Liver (tissue), 9 donors: ENCODE measurements around the gene SPARC. TPM values are rescaled to one million over a fixed set of nuclear protein-coding genes. Genes with fewer than 3 reads are reported as not detected.

Experiments
- DNase-seq: peaks from one replicate; pipeline ENCODE4 v3.0.0-alpha.2; 2017; ENCODE audit warnings: low spot score
- H3K27ac ChIP-seq, 2 donors: one replicate each; pipeline ENCODE4 v1.7.0; 2013; ENCODE audit warnings: inconsistent platforms in 2 of 2, low read length in 2 of 2, control low read depth in 1 of 2, low read depth in 1 of 2, mild to moderate bottlenecking in 1 of 2
- H3K27me3 ChIP-seq, 4 donors: one replicate each; pipeline versions ENCODE4 v1.6.1 to v1.7.0; 2013; ENCODE audit warnings: low read length in 3 of 4, inconsistent platforms in 1 of 4, mild to moderate bottlenecking in 1 of 4, moderate library complexity in 1 of 4; ENCODE audit not compliant: control insufficient read depth in 4 of 4, insufficient read depth in 4 of 4
- H3K36me3 ChIP-seq, 4 donors: one replicate each; pipeline versions ENCODE4 v1.6.1 to v1.7.0; 2013; ENCODE audit warnings: low read length in 3 of 4, mild to moderate bottlenecking in 3 of 4, low read depth in 1 of 4, moderate library complexity in 1 of 4; ENCODE audit not compliant: control insufficient read depth in 4 of 4, insufficient read depth in 3 of 4
- H3K4me1 ChIP-seq, 4 donors: one replicate each; pipeline versions ENCODE4 v1.6.1 to v1.7.0; 2013; ENCODE audit warnings: low read length in 3 of 4, mild to moderate bottlenecking in 3 of 4, moderate library complexity in 1 of 4; ENCODE audit not compliant: control insufficient read depth in 4 of 4, insufficient read depth in 4 of 4
- H3K4me3 ChIP-seq, 3 donors: one replicate each; pipeline versions ENCODE4 v1.6.1 to v1.7.0; 2013; ENCODE audit warnings: low read length in 3 of 3, control low read depth in 1 of 3, low read depth in 1 of 3, mild to moderate bottlenecking in 1 of 3
- H3K9ac ChIP-seq, 2 donors: one replicate each; pipeline ENCODE4 v1.7.0; 2013; ENCODE audit warnings: low read length in 2 of 2, mild to moderate bottlenecking in 2 of 2, moderate library complexity in 2 of 2, control low read depth in 1 of 2, low read depth in 1 of 2
- H3K9me3 ChIP-seq, 4 donors: one replicate each; pipeline versions ENCODE4 v1.6.1 to v1.7.0; 2013; ENCODE audit warnings: low read length in 3 of 4; ENCODE audit not compliant: control insufficient read depth in 4 of 4
- EGR1 ChIP-seq, 2 donors: IDR thresholded peaks; 2 replicates each; pipeline ENCODE4 v1.6.1; 2016 to 2018; ENCODE audit warnings: antibody characterized with exemption in 2 of 2, low read depth in 2 of 2
- FOXA1 ChIP-seq: IDR thresholded peaks from 2 replicates; pipeline ENCODE4 v1.6.1; 2016; ENCODE audit warnings: antibody characterized with exemption
- GABPA ChIP-seq, 2 donors: IDR thresholded peaks in 1 of 2; conservative IDR thresholded peaks in 1 of 2; 2 replicates each; pipeline ENCODE4 v1.6.1; 2016; ENCODE audit warnings: antibody characterized with exemption in 2 of 2, mild to moderate bottlenecking in 1 of 2, moderate library complexity in 1 of 2
- HNF4G ChIP-seq: IDR thresholded peaks from 2 replicates; pipeline ENCODE4 v1.6.1; 2016; ENCODE audit warnings: antibody characterized with exemption
- JUND ChIP-seq, 2 donors: IDR thresholded peaks; 2 replicates each; pipeline ENCODE4 v1.6.1; 2016; ENCODE audit warnings: antibody characterized with exemption in 2 of 2
- RXRA ChIP-seq, 2 donors: IDR thresholded peaks; 2 replicates each; pipeline ENCODE4 v1.6.1; 2017 to 2018; ENCODE audit warnings: antibody characterized with exemption in 2 of 2, mild to moderate bottlenecking in 1 of 2
- SP1 ChIP-seq: IDR thresholded peaks from 2 replicates; pipeline ENCODE4 v1.6.1; 2018; ENCODE audit warnings: antibody characterized with exemption, mild to moderate bottlenecking
- TAF1 ChIP-seq: conservative IDR thresholded peaks from 2 replicates; pipeline ENCODE4 v1.6.1; 2016; ENCODE audit warnings: antibody characterized with exemption, mild to moderate bottlenecking
- YY1 ChIP-seq: IDR thresholded peaks from 2 replicates; pipeline ENCODE4 v1.6.1; 2016; ENCODE audit warnings: antibody characterized with exemption, mild to moderate bottlenecking
- WGBS: extraction: QIAGEN DNeasy Blood & Tissue Kit; methylation state at CpG from one replicate; pipeline ENCODE4 v1.1.7; 2013; 5-methylcytosine and 5-hydroxymethylcytosine counted together
- polyA plus RNA-seq, 2 donors: library from polyadenylated mRNA; stranded (reverse) in 1 of 2; unstranded in 1 of 2; fragments of 200-250 nt in 1 of 2; fragments of >200 nt in 1 of 2; fragmentation: Nextera tagmentation in 1 of 2; extraction: Ambion mirVana in 1 of 2; gene quantifications; one replicate each; pipeline versions ENCODE4 v1.2.1 to v1.2.3, GENCODE V29; 2013 to 2015
- total RNA-seq, 2 donors: library from RNA; depleted of rRNA; stranded (reverse); fragments of >200 nt; gene quantifications; one replicate each; pipeline ENCODE4 v1.2.3, GENCODE V29; 2014
- TF ChIP-seq, protein P1 (sequence below): IDR thresholded peaks from 2 replicates; pipeline ENCODE4 v1.6.1; 2016; ENCODE audit warnings: antibody characterized with exemption, mild to moderate bottlenecking
- TF ChIP-seq, protein P2 (sequence below): IDR thresholded peaks from 2 replicates; pipeline ENCODE4 v1.6.1; 2016; ENCODE audit warnings: antibody characterized with exemption
- TF ChIP-seq, protein P3 (sequence below): fragments of 150-350 bp; IDR thresholded peaks from 2 replicates; pipeline ENCODE4 v1.5.1; 2017; ENCODE audit warnings: improper control_type of control experiment, low read depth, low read length; ENCODE audit not compliant: missing input control
- donor health status: healthy.
- donor health status: healthy.
- donor health status: healthy.
- donor health status: healthy.
- donor health status: healthy.

Gene SPARC
- total and polyA plus RNA-seq, 4 donors: 96.6 to 269 (median 110) TPM

DNA sequence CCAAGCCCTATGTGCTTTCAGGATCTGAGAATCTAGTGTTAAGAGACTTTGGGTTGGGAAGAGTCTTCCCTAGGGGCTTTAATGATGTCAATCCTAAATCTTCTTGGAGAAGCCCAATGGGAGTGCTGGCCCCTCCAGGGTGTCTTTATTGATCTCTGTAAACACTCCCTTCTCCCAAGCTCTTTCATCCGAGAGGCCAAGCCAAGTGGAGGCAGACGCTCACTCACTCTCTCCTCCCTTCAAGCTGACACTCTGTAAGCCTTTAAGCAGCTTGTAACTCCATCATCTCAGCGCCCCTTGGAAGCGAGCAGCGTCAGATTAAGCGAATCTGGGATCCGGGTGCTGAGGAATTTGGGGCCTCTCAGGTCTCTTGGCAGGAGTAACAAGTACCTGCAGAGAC lies 37.7 kb downstream of the SPARC start:
- Histone ChIP-seq H3K9ac (no peak overlapping the region), H3K27ac (no peak overlapping the region), H3K4me3 (no peak overlapping the region), H3K9me3 (no peaks in the 10 kb centered on the region), H3K36me3 (no peaks in the 10 kb centered on the region), H3K4me1 (no peaks in the 10 kb centered on the region), H3K27me3 (no peaks in the 10 kb centered on the region)
- no peak for TF ChIP-seq TAF1
- TF ChIP-seq RXRA (IDR thresholded peaks at IDR 0.05): no peak
- TF ChIP-seq SP1: no peak
- TF ChIP-seq, protein P1, sequence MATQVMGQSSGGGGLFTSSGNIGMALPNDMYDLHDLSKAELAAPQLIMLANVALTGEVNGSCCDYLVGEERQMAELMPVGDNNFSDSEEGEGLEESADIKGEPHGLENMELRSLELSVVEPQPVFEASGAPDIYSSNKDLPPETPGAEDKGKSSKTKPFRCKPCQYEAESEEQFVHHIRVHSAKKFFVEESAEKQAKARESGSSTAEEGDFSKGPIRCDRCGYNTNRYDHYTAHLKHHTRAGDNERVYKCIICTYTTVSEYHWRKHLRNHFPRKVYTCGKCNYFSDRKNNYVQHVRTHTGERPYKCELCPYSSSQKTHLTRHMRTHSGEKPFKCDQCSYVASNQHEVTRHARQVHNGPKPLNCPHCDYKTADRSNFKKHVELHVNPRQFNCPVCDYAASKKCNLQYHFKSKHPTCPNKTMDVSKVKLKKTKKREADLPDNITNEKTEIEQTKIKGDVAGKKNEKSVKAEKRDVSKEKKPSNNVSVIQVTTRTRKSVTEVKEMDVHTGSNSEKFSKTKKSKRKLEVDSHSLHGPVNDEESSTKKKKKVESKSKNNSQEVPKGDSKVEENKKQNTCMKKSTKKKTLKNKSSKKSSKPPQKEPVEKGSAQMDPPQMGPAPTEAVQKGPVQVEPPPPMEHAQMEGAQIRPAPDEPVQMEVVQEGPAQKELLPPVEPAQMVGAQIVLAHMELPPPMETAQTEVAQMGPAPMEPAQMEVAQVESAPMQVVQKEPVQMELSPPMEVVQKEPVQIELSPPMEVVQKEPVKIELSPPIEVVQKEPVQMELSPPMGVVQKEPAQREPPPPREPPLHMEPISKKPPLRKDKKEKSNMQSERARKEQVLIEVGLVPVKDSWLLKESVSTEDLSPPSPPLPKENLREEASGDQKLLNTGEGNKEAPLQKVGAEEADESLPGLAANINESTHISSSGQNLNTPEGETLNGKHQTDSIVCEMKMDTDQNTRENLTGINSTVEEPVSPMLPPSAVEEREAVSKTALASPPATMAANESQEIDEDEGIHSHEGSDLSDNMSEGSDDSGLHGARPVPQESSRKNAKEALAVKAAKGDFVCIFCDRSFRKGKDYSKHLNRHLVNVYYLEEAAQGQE: no peak
- DNase-seq: no peak
- WGBS: 76% methylated on average over 7 of the region's 7 CpGs

DNA sequence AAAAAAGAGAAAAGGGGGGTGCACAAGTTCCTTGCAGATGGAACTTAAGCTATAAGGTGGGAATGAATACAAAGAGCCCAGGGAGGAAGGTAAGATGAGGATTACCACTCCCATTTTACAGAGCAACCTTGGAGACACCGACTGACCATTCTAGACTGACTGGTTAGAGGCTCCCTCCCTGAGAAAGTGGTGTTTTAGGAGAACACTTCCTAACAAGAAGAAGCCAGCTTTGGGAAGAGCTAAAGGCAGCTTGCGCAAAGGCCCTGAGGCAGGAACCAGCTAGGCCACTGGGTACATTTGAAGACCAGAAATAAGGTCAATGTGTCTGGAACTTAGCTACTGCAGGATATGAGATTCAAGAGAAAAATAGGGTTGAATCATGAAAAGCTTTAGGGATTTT lies 38.6 kb downstream of the SPARC start:
- Histone ChIP-seq H3K4me3 (no peak overlapping the region), H3K4me1 (no peaks in the 10 kb centered on the region), H3K27me3 (no peaks in the 10 kb centered on the region), H3K9me3 (no peaks in the 10 kb centered on the region), H3K36me3 (no peaks in the 10 kb centered on the region), H3K9ac (no peak overlapping the region), H3K27ac (no peak overlapping the region)
- DNase-seq: no peak
- TF ChIP-seq JUND (IDR thresholded peaks at IDR 0.05): no peak
- 95% methylated on average over 2 of the region's 2 CpGs for WGBS

DNA sequence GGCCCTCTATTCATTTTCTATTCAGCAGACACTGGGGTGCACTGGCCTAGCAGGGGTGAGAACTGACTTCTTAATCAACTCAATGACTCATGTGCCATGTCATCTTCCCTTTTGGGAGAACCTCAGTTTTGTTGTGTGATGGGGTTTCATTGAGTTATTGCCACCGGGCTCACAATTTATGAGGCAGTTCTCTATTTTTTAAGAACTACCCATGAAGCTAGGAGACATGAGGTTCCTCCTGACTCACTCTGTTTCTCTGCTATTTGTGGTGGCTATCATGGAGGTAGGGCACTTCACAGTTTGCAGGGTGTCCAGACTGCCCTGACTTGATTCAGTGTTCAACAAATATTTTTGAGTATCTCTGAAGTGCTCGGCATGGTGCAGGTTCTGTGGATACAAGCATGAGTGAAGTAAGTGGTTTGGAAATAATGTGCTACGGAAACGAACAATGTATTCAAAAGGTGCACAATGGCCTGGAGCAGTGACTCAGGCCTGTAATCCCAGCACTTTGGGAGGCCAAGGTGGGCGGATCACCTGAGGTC lies 39.3 kb downstream of the SPARC start:
- Histone ChIP-seq H3K9me3 (no peaks in the 10 kb centered on the region), H3K4me3 (no peak overlapping the region), H3K36me3 (no peaks in the 10 kb centered on the region), H3K27me3 (no peaks in the 10 kb centered on the region), H3K27ac (no peak overlapping the region), H3K9ac (no peak overlapping the region), H3K4me1 (no peaks in the 10 kb centered on the region)
- TF ChIP-seq EGR1 (IDR thresholded peaks at IDR 0.05; ENCODE audit: low read depth in 2 of 2) (no peak), GABPA (IDR thresholded peaks at IDR 0.05 in 1 of 2, conservative IDR thresholded peaks at IDR 0.05 in 1 of 2) (no peak)
- no peak for DNase-seq
- WGBS: 88% methylated on average over 5 of the region's 5 CpGs

DNA sequence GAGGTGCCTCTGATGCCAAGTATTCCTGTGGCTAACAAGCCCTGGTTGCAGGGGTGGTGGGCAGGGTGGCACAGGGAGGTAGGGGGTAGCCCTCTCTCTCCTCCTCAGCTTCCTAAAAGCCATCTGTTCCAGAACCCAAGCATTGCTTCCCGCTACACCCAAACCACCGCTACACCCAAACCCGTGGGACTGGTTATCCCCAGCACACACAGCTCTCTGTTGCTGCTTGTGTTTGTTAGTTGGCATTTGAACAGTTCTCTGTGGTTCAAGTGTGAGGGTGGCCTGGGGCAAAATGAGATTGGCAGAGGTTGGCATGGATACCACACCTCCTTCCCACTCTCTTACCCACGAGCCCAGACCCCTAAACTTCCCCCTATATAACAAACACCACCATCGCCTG lies 40.4 kb downstream of the SPARC start:
- H3K4me3 ChIP-seq: no peak overlapping the region
- H3K4me1 ChIP-seq: no peaks in the 10 kb centered on the region
- TF ChIP-seq, protein P2, sequence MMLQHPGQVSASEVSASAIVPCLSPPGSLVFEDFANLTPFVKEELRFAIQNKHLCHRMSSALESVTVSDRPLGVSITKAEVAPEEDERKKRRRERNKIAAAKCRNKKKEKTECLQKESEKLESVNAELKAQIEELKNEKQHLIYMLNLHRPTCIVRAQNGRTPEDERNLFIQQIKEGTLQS: no peak
- TF ChIP-seq FOXA1: no peak
- TF ChIP-seq, protein P3, sequence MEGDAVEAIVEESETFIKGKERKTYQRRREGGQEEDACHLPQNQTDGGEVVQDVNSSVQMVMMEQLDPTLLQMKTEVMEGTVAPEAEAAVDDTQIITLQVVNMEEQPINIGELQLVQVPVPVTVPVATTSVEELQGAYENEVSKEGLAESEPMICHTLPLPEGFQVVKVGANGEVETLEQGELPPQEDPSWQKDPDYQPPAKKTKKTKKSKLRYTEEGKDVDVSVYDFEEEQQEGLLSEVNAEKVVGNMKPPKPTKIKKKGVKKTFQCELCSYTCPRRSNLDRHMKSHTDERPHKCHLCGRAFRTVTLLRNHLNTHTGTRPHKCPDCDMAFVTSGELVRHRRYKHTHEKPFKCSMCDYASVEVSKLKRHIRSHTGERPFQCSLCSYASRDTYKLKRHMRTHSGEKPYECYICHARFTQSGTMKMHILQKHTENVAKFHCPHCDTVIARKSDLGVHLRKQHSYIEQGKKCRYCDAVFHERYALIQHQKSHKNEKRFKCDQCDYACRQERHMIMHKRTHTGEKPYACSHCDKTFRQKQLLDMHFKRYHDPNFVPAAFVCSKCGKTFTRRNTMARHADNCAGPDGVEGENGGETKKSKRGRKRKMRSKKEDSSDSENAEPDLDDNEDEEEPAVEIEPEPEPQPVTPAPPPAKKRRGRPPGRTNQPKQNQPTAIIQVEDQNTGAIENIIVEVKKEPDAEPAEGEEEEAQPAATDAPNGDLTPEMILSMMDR: no peak
- TF ChIP-seq TAF1: no peak
- TF ChIP-seq YY1: no peak
- no peak for TF ChIP-seq JUND (IDR thresholded peaks at IDR 0.05)
- no peak for TF ChIP-seq HNF4G
- no peaks in the 10 kb centered on the region for H3K36me3 ChIP-seq
- H3K9me3 ChIP-seq: no peaks in the 10 kb centered on the region
- WGBS: 89% methylated on average over 5 of the region's 5 CpGs
- H3K27ac ChIP-seq: no peak overlapping the region
- no peak for DNase-seq
- H3K27me3 ChIP-seq: no peaks in the 10 kb centered on the region
- no peak overlapping the region for H3K9ac ChIP-seq
